Fibroblast of the conjunctiva (primary cell): ENCODE measurements around the gene TEX26.
A peak's percentile ranks its signal among the peaks of the same experiment; 100 is the strongest.

Experiments
- DNase-seq: peaks from one replicate; pipeline ENCODE4 v3.0.0-alpha.2; 2010; ENCODE audit warnings: low read depth

TEX26 gene

GRCh38 chr13:31011901-31012654 is 79.6 kb downstream of the TEX26 start:
- DNase-seq: no peak

GRCh38 chr13:31012655-31013024 is 80.2 kb downstream of the TEX26 start:
- DNase-seq: peak; percentile 14

GRCh38 chr13:31014456-31014855 is 82.0 kb downstream of the TEX26 start:
- DNase-seq: no peak

GRCh38 chr13:31015199-31015598 is 82.7 kb downstream of the TEX26 start:
- DNase-seq: no peak

GRCh38 chr13:31016342-31017325 is 84.2 kb downstream of the TEX26 start:
- no peak for DNase-seq

- no peak for DNase-seq
These were observed 86.1 kb downstream of the TEX26 start for GRCh38 chr13:31018511-31018910.

GRCh38 chr13:31020996-31021395 is 88.5 kb downstream of the TEX26 start:
- DNase-seq: no peak

GRCh38 chr13:31022288-31022895 is 89.9 kb downstream of the TEX26 start:
- DNase-seq: no peak

GRCh38 chr13:31022928-31023530 is 90.6 kb downstream of the TEX26 start:
- DNase-seq: no peak
